ENCODE measurements around the gene C10orf53. TPM values are rescaled to one million over a fixed set of nuclear protein-coding genes. Genes with fewer than 3 reads are reported as not detected.
"Not testable (repeated sequence)": the region's sequence is repeated elsewhere in the genome, so short reads cannot be mapped to it uniquely, and the experiment has no call there.

Gene C10orf53
- total RNA-seq, 1 experiment from 2014 or later, result not detected

DNA sequence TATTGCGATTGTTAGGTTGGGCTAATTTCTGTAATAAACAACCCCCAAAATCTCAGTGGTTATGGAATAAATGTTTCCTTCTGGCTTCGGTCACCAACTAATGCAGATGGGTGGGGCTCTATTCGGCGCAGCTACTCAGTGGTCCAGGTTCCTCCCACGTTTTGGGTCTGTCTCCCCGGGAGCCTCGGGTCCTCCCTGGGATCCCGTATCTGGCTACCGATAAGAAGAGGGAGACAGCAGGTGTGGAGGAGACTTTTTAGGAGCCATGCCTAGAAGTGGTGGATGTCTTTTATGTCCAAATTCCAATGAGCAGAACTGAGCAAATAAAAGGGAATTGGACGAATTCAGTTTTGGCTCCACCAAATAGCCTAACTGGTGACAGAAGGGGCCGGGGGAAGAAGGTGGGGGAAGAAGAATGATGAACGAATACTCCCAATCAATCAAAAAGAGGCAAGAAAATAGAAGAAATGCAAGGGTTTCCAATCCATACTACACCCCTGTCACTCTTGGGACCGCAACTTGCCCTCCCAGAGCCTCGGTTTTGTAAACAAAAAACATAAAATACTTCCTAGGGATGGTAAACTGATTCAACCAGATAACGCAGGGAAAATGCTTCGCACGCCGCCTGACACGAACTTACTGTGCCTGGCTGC lies 498 bp upstream of the C10orf53 start:
- H3K27me3 Mint-ChIP-seq (ENCODE audit: low read depth), result peaks cover 99% of the 10 kb centered on the region
- H4K20me1 ChIP-seq (ENCODE audit: control insufficient read depth, insufficient read depth, insufficient read length), result no peaks in the 10 kb centered on the region
- no peak overlapping the region for H3K9ac ChIP-seq (ENCODE audit: extremely low read depth, insufficient read length, low read length)
- peak overlapping the region; percentile 9 for H2AFZ ChIP-seq (ENCODE audit: low read length)
- H2BK20ac ChIP-seq (ENCODE audit: low read depth, low read length, poor library complexity, severe bottlenecking), result no peak overlapping the region
- peaks cover 9% of the 10 kb centered on the region for H3K23me2 ChIP-seq (ENCODE audit: insufficient read length, low read depth, low read length, poor library complexity, severe bottlenecking)
- H3K4me2 ChIP-seq (ENCODE audit: insufficient read depth, insufficient read length, low read length), result peak overlapping the region; percentile 61
- no peak overlapping the region for H3K18ac ChIP-seq (ENCODE audit: insufficient read length, low read depth, low read length)
- H3K79me2 ChIP-seq (ENCODE audit: insufficient read depth, low read length), result no peaks in the 10 kb centered on the region
- no peak overlapping the region for H3K14ac ChIP-seq (ENCODE audit: insufficient read depth, low read length)
- peaks cover 0 to 2% (median 0%) of the 10 kb centered on the region in 3 experiments; a peak in 2 of 7 replicates for H3K36me3 Mint-ChIP-seq (ENCODE audit: insufficient read depth in 1 of 3, low read depth in 3 of 3)
- DNase-seq, result no peak
- no peak overlapping the region for H4K5ac ChIP-seq (ENCODE audit: insufficient read length, low read depth, low read length)
- H3K4me1 Mint-ChIP-seq, result peaks cover 6 to 9% of the 10 kb centered on the region in 2 experiments
- H3K27me3 ChIP-seq (ENCODE audit: insufficient read depth, low read length), result peaks cover 13% of the 10 kb centered on the region; the same call in 1 of the 2 replicates
- no peak overlapping the region for H3K56ac ChIP-seq (ENCODE audit: insufficient read length, low read depth, low read length)
- H3K9me3 ChIP-seq (ENCODE audit: control insufficient read depth, low read depth, low read length), result no peaks in the 10 kb centered on the region
- no peak overlapping the region for H3K23ac ChIP-seq (ENCODE audit: insufficient read length, low read depth, low read length)
- no peak overlapping the region for H2BK15ac ChIP-seq (ENCODE audit: low read depth, low read length)
- H2BK12ac ChIP-seq (ENCODE audit: insufficient read length, low read depth, low read length), result no peak overlapping the region
- H3K4ac ChIP-seq (ENCODE audit: low read depth, low read length), result no peak overlapping the region
- no peaks in the 10 kb centered on the region for H3K79me1 ChIP-seq (ENCODE audit: insufficient read depth, low read depth, low read length, poor library complexity, severe bottlenecking)
- H2BK120ac ChIP-seq (ENCODE audit: low read depth, low read length, poor library complexity, severe bottlenecking), result no peak overlapping the region
- peak overlapping the region; percentile 63 to 75 for H3K4me3 Mint-ChIP-seq
- no peak overlapping the region for H2AK5ac ChIP-seq (ENCODE audit: insufficient read length, low read length)
- no peaks in the 10 kb centered on the region for H3K4me1 ChIP-seq (ENCODE audit: insufficient read depth, low read length)
- H3K27ac Mint-ChIP-seq, result no peak overlapping the region
- TF ChIP-seq, protein P1, sequence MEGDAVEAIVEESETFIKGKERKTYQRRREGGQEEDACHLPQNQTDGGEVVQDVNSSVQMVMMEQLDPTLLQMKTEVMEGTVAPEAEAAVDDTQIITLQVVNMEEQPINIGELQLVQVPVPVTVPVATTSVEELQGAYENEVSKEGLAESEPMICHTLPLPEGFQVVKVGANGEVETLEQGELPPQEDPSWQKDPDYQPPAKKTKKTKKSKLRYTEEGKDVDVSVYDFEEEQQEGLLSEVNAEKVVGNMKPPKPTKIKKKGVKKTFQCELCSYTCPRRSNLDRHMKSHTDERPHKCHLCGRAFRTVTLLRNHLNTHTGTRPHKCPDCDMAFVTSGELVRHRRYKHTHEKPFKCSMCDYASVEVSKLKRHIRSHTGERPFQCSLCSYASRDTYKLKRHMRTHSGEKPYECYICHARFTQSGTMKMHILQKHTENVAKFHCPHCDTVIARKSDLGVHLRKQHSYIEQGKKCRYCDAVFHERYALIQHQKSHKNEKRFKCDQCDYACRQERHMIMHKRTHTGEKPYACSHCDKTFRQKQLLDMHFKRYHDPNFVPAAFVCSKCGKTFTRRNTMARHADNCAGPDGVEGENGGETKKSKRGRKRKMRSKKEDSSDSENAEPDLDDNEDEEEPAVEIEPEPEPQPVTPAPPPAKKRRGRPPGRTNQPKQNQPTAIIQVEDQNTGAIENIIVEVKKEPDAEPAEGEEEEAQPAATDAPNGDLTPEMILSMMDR (conservative IDR thresholded peaks at IDR 0.05), result no peak
- H4K91ac ChIP-seq (ENCODE audit: insufficient read length, low read depth, low read length), result no peak overlapping the region
- H3K9me3 Mint-ChIP-seq, result peaks cover 4 to 16% of the 10 kb centered on the region in 2 experiments; a peak in 4 of 5 replicates
- no peak overlapping the region for H3K27ac ChIP-seq (ENCODE audit: insufficient read length, low read depth, low read length)
- no peak overlapping the region for H2BK5ac ChIP-seq (ENCODE audit: insufficient read length, low read length)
- WGBS (ENCODE audit: extremely low coverage, insufficient read length, low lambda C conversion rate), result no CpG with 5 or more reads among the region's 19 CpGs
- no peak overlapping the region for H4K8ac ChIP-seq (replicated peaks; ENCODE audit: insufficient read length, low read depth, low read length)
- no peak overlapping the region for H3T11ph ChIP-seq (ENCODE audit: low read length)

DNA sequence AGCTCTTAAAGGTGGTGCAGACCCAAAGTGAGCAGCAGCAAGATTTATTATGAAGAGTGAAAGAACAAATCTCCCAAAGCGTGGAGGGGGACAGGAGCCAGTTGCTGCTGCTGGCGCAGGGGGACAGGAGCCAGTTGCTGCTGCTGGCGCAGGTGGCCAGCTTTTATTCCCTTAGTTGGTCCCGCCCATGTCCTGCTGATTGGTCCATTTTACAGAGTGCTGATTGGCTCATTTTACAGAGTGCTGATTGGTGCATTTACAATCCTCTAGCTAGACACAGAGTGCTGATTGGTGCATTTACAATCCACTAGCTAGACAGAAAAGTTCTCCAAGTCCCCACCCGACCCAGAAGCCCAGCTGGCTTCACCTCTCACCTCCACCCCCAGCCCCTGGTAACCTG lies 3.0 kb downstream of the C10orf53 start:
- H3K23ac ChIP-seq (ENCODE audit: insufficient read length, low read depth, low read length); H3K56ac ChIP-seq (ENCODE audit: insufficient read length, low read depth, low read length); H3K14ac ChIP-seq (ENCODE audit: insufficient read depth, low read length); H4K8ac ChIP-seq (replicated peaks; ENCODE audit: insufficient read length, low read depth, low read length); H4K5ac ChIP-seq (ENCODE audit: insufficient read length, low read depth, low read length); H2BK12ac ChIP-seq (ENCODE audit: insufficient read length, low read depth, low read length); H3K23me2 ChIP-seq (ENCODE audit: insufficient read length, low read depth, low read length, poor library complexity, severe bottlenecking); H3K18ac ChIP-seq (ENCODE audit: insufficient read length, low read depth, low read length); H2BK120ac ChIP-seq (ENCODE audit: low read depth, low read length, poor library complexity, severe bottlenecking); H2BK15ac ChIP-seq (ENCODE audit: low read depth, low read length); H3K9me3 ChIP-seq (ENCODE audit: control insufficient read depth, low read depth, low read length); H3T11ph ChIP-seq (ENCODE audit: low read length); DNase-seq; H3K9ac ChIP-seq (ENCODE audit: extremely low read depth, insufficient read length, low read length); H4K20me1 ChIP-seq (ENCODE audit: control insufficient read depth, insufficient read depth, insufficient read length); H3K27ac Mint-ChIP-seq; H3K4me1 ChIP-seq (ENCODE audit: insufficient read depth, low read length); H2AK5ac ChIP-seq (ENCODE audit: insufficient read length, low read length); H4K91ac ChIP-seq (ENCODE audit: insufficient read length, low read depth, low read length); H3K4me2 ChIP-seq (ENCODE audit: insufficient read depth, insufficient read length, low read length); H3K79me2 ChIP-seq (ENCODE audit: insufficient read depth, low read length); H3K4me3 Mint-ChIP-seq; H3K4ac ChIP-seq (ENCODE audit: low read depth, low read length); H3K79me1 ChIP-seq (ENCODE audit: insufficient read depth, low read depth, low read length, poor library complexity, severe bottlenecking); H2AFZ ChIP-seq (ENCODE audit: low read length); H3K27ac ChIP-seq (ENCODE audit: insufficient read length, low read depth, low read length); H2BK5ac ChIP-seq (ENCODE audit: insufficient read length, low read length); H2BK20ac ChIP-seq (ENCODE audit: low read depth, low read length, poor library complexity, severe bottlenecking): not testable (repeated sequence)
- peaks cover 11 to 12% of the 10 kb centered on the region in 2 experiments for H3K4me1 Mint-ChIP-seq
- peaks cover 13% of the 10 kb centered on the region for H3K27me3 ChIP-seq (ENCODE audit: insufficient read depth, low read length)
- WGBS (ENCODE audit: extremely low coverage, insufficient read length, low lambda C conversion rate), result no CpG with 5 or more reads among the region's 5 CpGs
- H3K27me3 Mint-ChIP-seq (ENCODE audit: low read depth), result peaks cover 99% of the 10 kb centered on the region
- peaks cover 24 to 29% of the 10 kb centered on the region in 2 experiments for H3K9me3 Mint-ChIP-seq
- H3K36me3 Mint-ChIP-seq (ENCODE audit: insufficient read depth in 1 of 3, low read depth in 3 of 3), result peaks cover 0 to 11% (median 10%) of the 10 kb centered on the region in 3 experiments; a peak in 5 of 7 replicates
